H1 (cell line): ENCODE results near the gene AFF1. TPM values are rescaled to one million over a fixed set of nuclear protein-coding genes. Genes with fewer than 3 reads are reported as not detected.
A peak's percentile ranks its signal among the peaks of the same experiment; 100 is the strongest.

Experiments used
- CTCF ChIA-PET: fragments of 300-600 bp; sonication (Branson Sonifier 250); formaldehyde crosslinking; loops from one replicate; lab custom pipeline; 2021; ENCODE audit not compliant: partially characterized antibody; lab: Charles Lee
- POLR2A ChIA-PET: fragments of 300-600 bp; sonication (Branson Sonifier 250); formaldehyde crosslinking; loops from one replicate; lab custom pipeline; 2021; ENCODE audit warnings: inconsistent platforms; ENCODE audit not compliant: partially characterized antibody; lab: Charles Lee
- DNase-seq, 2 experiments: peaks; one replicate each; pipeline versions ENCODE4 v3.0.0 to v3.0.0-alpha.2; 2010 to 2022; ENCODE audit warnings: low spot score in 2 of 2, low read depth in 1 of 2, mixed read lengths in 1 of 2
- FAIRE-seq: peaks from 2 replicates; lab custom pipeline; 2011; peaks lifted over from hg19 to GRCh38; lab: Jason Lieb, UNC
- H2AFZ ChIP-seq: 2 replicates; pipeline ENCODE4 v1.8.1; 2012; ENCODE audit warnings: low read length, inconsistent platforms
- H2AK5ac ChIP-seq: 2 replicates; pipeline ENCODE4 v1.6.1; 2013; ENCODE audit warnings: low read depth, low read length
- H2BK120ac ChIP-seq: replicated peaks from 2 replicates; pipeline ENCODE3; 2013; ENCODE audit warnings: low read depth, low read length, inconsistent platforms
- H2BK12ac ChIP-seq: 2 replicates; pipeline ENCODE4 v1.6.1; 2013; ENCODE audit warnings: low read depth, low read length
- H2BK15ac ChIP-seq: 2 replicates; pipeline ENCODE4 v1.6.1; 2013; ENCODE audit warnings: low read length
- H2BK20ac ChIP-seq: 2 replicates; pipeline ENCODE4 v1.6.1; 2013; ENCODE audit warnings: low read length
- H2BK5ac ChIP-seq: 2 replicates; pipeline ENCODE4 v1.6.1; 2013; ENCODE audit warnings: low read depth, low read length
- H3K14ac ChIP-seq: 2 replicates; pipeline ENCODE4 v1.6.1; 2013; ENCODE audit warnings: inconsistent platforms; ENCODE audit not compliant: insufficient read length
- H3K18ac ChIP-seq: 2 replicates; pipeline ENCODE4 v1.6.1; 2013; ENCODE audit warnings: low read length; ENCODE audit errors: extremely low read depth
- H3K23ac ChIP-seq: 2 replicates; pipeline ENCODE4 v1.6.1; 2013; ENCODE audit warnings: inconsistent platforms; ENCODE audit not compliant: insufficient read length
- H3K23me2 ChIP-seq: 2 replicates; pipeline ENCODE4 v1.6.1; 2013; ENCODE audit warnings: low read depth, low read length
- H3K27ac ChIP-seq: 2 replicates; pipeline ENCODE4 v1.6.1; 2011; ENCODE audit warnings: low read depth, low read length, inconsistent platforms
- H3K27me3 ChIP-seq, 4 experiments: replicated peaks in 1 of 4; 1 replicate in 1 of 4; 2 replicates in 3 of 4; pipeline versions ENCODE4 v1.6.1 to v1.8.1; 2011 to 2013; ENCODE audit warnings: low read length in 3 of 4, mild to moderate bottlenecking in 3 of 4, inconsistent platforms in 2 of 4, mixed read lengths in 2 of 4, moderate library complexity in 1 of 4; ENCODE audit not compliant: control insufficient read depth in 3 of 4, insufficient read depth in 3 of 4; ENCODE audit errors: extremely low read depth in 1 of 4
- H3K36me3 ChIP-seq, 4 experiments: 2 replicates each; pipeline versions ENCODE4 v1.6.1 to v1.8.1; 2011 to 2013; ENCODE audit warnings: mild to moderate bottlenecking in 4 of 4, low read length in 3 of 4, moderate library complexity in 2 of 4, control low read depth in 1 of 4, inconsistent platforms in 1 of 4; ENCODE audit not compliant: insufficient read depth in 4 of 4, control insufficient read depth in 2 of 4
- H3K4ac ChIP-seq: replicated peaks from 2 replicates; pipeline ENCODE3; 2013; ENCODE audit warnings: low read length, low read depth, mixed read lengths, inconsistent platforms; ENCODE audit not compliant: insufficient read length
- H3K4me1 ChIP-seq, 4 experiments: replicated peaks in 1 of 4; 1 replicate in 1 of 4; 2 replicates in 3 of 4; pipeline versions ENCODE4 v1.6.1 to v1.8.1; 2011 to 2013; ENCODE audit warnings: low read length in 3 of 4, inconsistent platforms in 2 of 4, mixed read lengths in 1 of 4; ENCODE audit not compliant: insufficient read depth in 4 of 4, control insufficient read depth in 3 of 4
- H3K4me2 ChIP-seq, 2 experiments: 2 replicates each; pipeline versions ENCODE4 v1.6.1 to v1.8.1; 2011 to 2013; ENCODE audit warnings: low read depth in 2 of 2, low read length in 2 of 2, control low read depth in 1 of 2, inconsistent platforms in 1 of 2, mild to moderate bottlenecking in 1 of 2; ENCODE audit not compliant: insufficient read depth in 1 of 2
- H3K4me3 ChIP-seq, 4 experiments: fragments of 200-600, 300-600 bp in 1 of 4; sonication (generic), shearing (Covaris generic), sonication (Bioruptor Twin) in 1 of 4; 2 replicates each; pipeline versions ENCODE4 v1.5.1 to v1.8.1; 2011 to 2016; ENCODE audit warnings: low read length in 4 of 4, low read depth in 3 of 4, control low read depth in 2 of 4, inconsistent platforms in 2 of 4, mild to moderate bottlenecking in 2 of 4, mixed read lengths in 1 of 4, moderate library complexity in 1 of 4; ENCODE audit not compliant: insufficient read depth in 2 of 4; ENCODE audit errors: extremely low read depth in 1 of 4
- H3K56ac ChIP-seq: replicated peaks from 2 replicates; pipeline ENCODE3; 2013; ENCODE audit warnings: low read depth, mild to moderate bottlenecking, mixed read lengths, low read length, inconsistent platforms; ENCODE audit not compliant: insufficient read length
- H3K79me1 ChIP-seq: 2 replicates; pipeline ENCODE4 v1.6.1; 2013; ENCODE audit warnings: low read depth, low read length, control low read depth
- H3K79me2 ChIP-seq, 2 experiments: 2 replicates each; pipeline versions ENCODE4 v1.6.1 to v1.8.1; 2012 to 2013; ENCODE audit warnings: low read length in 2 of 2, mild to moderate bottlenecking in 2 of 2, inconsistent platforms in 1 of 2; ENCODE audit not compliant: insufficient read depth in 2 of 2, control insufficient read depth in 1 of 2
- H3K9ac ChIP-seq, 4 experiments: replicated peaks in 1 of 4; 1 replicate in 1 of 4; 2 replicates in 3 of 4; pipeline versions ENCODE4 v1.6.1 to v1.8.1; 2011 to 2013; ENCODE audit warnings: low read depth in 3 of 4, low read length in 3 of 4, control low read depth in 2 of 4, mild to moderate bottlenecking in 2 of 4, moderate library complexity in 2 of 4, inconsistent platforms in 1 of 4; ENCODE audit errors: extremely low read depth in 1 of 4
- H3K9me3 ChIP-seq, 2 experiments: 2 replicates each; pipeline versions ENCODE4 v1.6.1 to v1.8.1; 2012 to 2013; ENCODE audit warnings: mild to moderate bottlenecking in 2 of 2, moderate library complexity in 2 of 2, control low read depth in 1 of 2, inconsistent platforms in 1 of 2, low read depth in 1 of 2, low read length in 1 of 2, mixed read lengths in 1 of 2; ENCODE audit not compliant: insufficient read depth in 2 of 2
- H4K20me1 ChIP-seq, 2 experiments: replicated peaks in 1 of 2; 2 replicates each; pipeline versions ENCODE3 to v1.8.1; 2011 to 2013; ENCODE audit warnings: inconsistent platforms in 2 of 2, low read length in 2 of 2, mild to moderate bottlenecking in 1 of 2; ENCODE audit not compliant: insufficient read depth in 2 of 2, control insufficient read depth in 1 of 2
- H4K5ac ChIP-seq: 2 replicates; pipeline ENCODE4 v1.6.1; 2013; ENCODE audit warnings: low read length, low read depth, mixed read lengths, inconsistent platforms; ENCODE audit not compliant: insufficient read length
- H4K8ac ChIP-seq: 2 replicates; pipeline ENCODE4 v1.8.0; 2013; ENCODE audit warnings: mild to moderate bottlenecking, moderate library complexity, low read length, inconsistent platforms; ENCODE audit not compliant: insufficient read depth; ENCODE audit errors: extremely low read depth
- H4K91ac ChIP-seq: replicated peaks from 2 replicates; pipeline ENCODE3; 2013; ENCODE audit warnings: low read length, mixed read lengths, inconsistent platforms; ENCODE audit not compliant: insufficient read length
- ATF3 ChIP-seq: IDR thresholded peaks from 2 replicates; pipeline ENCODE4 v1.6.1; 2011; ENCODE audit warnings: low read depth, mild to moderate bottlenecking, low read length; ENCODE audit not compliant: insufficient read depth
- CBX8 ChIP-seq: fragments of 300-800, 300-1000 bp; sonication (generic); IDR thresholded peaks from 2 replicates; pipeline ENCODE4 v1.7.1; 2016; ENCODE audit warnings: low read depth, low read length, borderline replicate concordance
- CHD1 ChIP-seq: IDR thresholded peaks from 2 replicates; pipeline ENCODE4 v1.6.1; 2012; ENCODE audit warnings: low read depth, low read length, improper control_type of control experiment
- EZH2 ChIP-seq: fragments of 200-600 bp; sonication (generic); IDR thresholded peaks from 2 replicates; pipeline ENCODE4 v1.7.1; 2012; ENCODE audit warnings: low read depth, mild to moderate bottlenecking, moderate library complexity, low read length, inconsistent platforms; ENCODE audit not compliant: severe bottlenecking
- SAP30 ChIP-seq: fragments of 300-600 bp; sonication (generic); IDR thresholded peaks from 2 replicates; pipeline ENCODE4 v1.7.1; 2012; ENCODE audit warnings: low read length, moderate library complexity, mild to moderate bottlenecking, inconsistent platforms; ENCODE audit not compliant: insufficient read depth, insufficient replicate concordance
- SP1 ChIP-seq: IDR thresholded peaks from 2 replicates; pipeline ENCODE4 v1.6.1; 2011; ENCODE audit warnings: low read depth, low read length
- YY1 ChIP-seq: IDR thresholded peaks from 2 replicates; pipeline ENCODE4 v1.6.1; 2011; ENCODE audit warnings: low read depth, mild to moderate bottlenecking, low read length
- WGBS, 2 experiments: shearing (Covaris generic) in 1 of 2; methylation state at CpG; one replicate each; pipeline versions ENCODE4 v1.1.6 to v1.1.7; 2013 to 2015; ENCODE audit warnings: low lambda C conversion rate in 2 of 2, mixed read lengths in 2 of 2, inconsistent platforms in 1 of 2, low coverage in 1 of 2, missing lambda C conversion rate in 1 of 2; ENCODE audit not compliant: insufficient replicate concordance in 2 of 2, insufficient coverage in 1 of 2, insufficient read length in 1 of 2; ENCODE audit errors: extremely low coverage in 1 of 2, missing lambda C conversion rate in 1 of 2; 5-methylcytosine and 5-hydroxymethylcytosine counted together
- polyA plus RNA-seq, 7 experiments: library from polyadenylated mRNA; depleted of rRNA in 3 of 7; stranded (reverse) in 5 of 7; unstranded in 2 of 7; fragments of >200 nt in 5 of 7; fragments of 200-250 nt in 2 of 7; gene quantifications; 1 replicate in 5 of 7; 2 replicates in 1 of 7; 4 replicates in 1 of 7; pipeline versions ENCODE4 v1.2.1 to v1.2.3, GENCODE V29; 2011 to 2013; ENCODE audit warnings: missing spikeins in 2 of 7, mixed read lengths in 2 of 7
- total RNA-seq: library from RNA; stranded (reverse); fragmentation: NEBNext Ultra II Directional; extraction: Animal tissue kit (Norgen Biotek cat#: 25700); gene quantifications from 2 replicates; pipeline ENCODE4 v1.2.1, GENCODE V29; 2021
- TF ChIP-seq, protein P1 (sequence below): IDR thresholded peaks from 2 replicates; pipeline ENCODE4 v1.6.1; 2012; ENCODE audit warnings: inconsistent platforms
- TF ChIP-seq, protein P2 (sequence below), 3 experiments: IDR thresholded peaks; 1 replicate in 2 of 3; 2 replicates in 1 of 3; pipeline versions ENCODE4 v1.5.1 to v1.6.1; 2011; ENCODE audit warnings: low read length in 3 of 3, mild to moderate bottlenecking in 3 of 3, inconsistent platforms in 2 of 3, low read depth in 1 of 3, moderate library complexity in 1 of 3; ENCODE audit not compliant: insufficient read depth in 1 of 3; ENCODE audit errors: control extremely low read depth in 1 of 3

The AFF1 gene
- total and polyA plus RNA-seq, 2 of the 8 experiments (the other 6 are each of a cell fraction or from before 2014, with no cell fraction given): 14.8 to 85.5 TPM

DNA sequence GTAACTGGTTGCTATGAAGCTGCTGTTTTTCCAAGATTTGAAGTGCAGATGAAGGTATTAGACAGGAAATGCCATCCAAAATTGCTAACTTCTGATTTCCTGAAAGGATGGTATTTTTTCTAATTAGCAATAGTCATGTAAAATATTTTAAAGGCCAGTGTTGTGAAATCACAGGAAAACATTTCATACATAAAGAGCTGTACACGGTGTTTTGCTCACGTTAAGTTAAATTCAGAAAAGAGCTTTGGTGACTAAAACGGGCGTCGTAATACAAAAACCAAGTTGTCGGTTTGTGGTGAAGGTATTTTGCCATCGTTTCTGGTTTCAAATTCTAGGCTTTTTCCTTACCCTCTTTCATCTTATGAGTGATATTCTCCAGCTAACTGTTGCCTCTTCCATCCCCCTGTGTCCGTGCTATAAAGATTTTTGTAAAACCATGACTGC is 39.8 kb downstream of the AFF1 start:
- no peak overlapping the region for H3K4me2 ChIP-seq
- no peak overlapping the region for H3K9ac ChIP-seq
- no peak for DNase-seq
- no peak overlapping the region for H2AK5ac ChIP-seq
- WGBS, 2 experiments: 83% methylated on average over 8 of the region's 8 CpGs; no CpG with 5 or more reads in 1 of the 2 experiments
- no peaks in the 10 kb centered on the region for H3K23me2 ChIP-seq
- no peak overlapping the region for H3K23ac ChIP-seq
- H4K8ac ChIP-seq: no peak overlapping the region
- H3K4me3 ChIP-seq: no peak overlapping the region
- H3K14ac ChIP-seq: no peak overlapping the region
- peaks cover 15 to 95% of the 10 kb centered on the region in 2 experiments for H3K79me2 ChIP-seq
- ChIA-PET CTCF (no interaction called here), POLR2A (interaction anchor here (0.7 to 1.5 kb wide), 2 partner anchors 14 to 40 kb away, joined by 3 to 9 read pairs; partner anchors contain the start of gene AFF1)
- no peaks in the 10 kb centered on the region; the same call in 1 of the 2 replicates for H3K79me1 ChIP-seq
- no peak overlapping the region for H2BK5ac ChIP-seq
- H2BK20ac ChIP-seq: no peak overlapping the region
- no peaks in the 10 kb centered on the region for H3K9me3 ChIP-seq
- no peak overlapping the region for H3K56ac ChIP-seq
- no peak overlapping the region for H3K4ac ChIP-seq
- H3K27ac ChIP-seq: no peak overlapping the region
- no peak overlapping the region for H2BK15ac ChIP-seq
- no peak overlapping the region for H3K18ac ChIP-seq
- H3K36me3 ChIP-seq: peaks cover 0 to 5% (median 0%) of the 10 kb centered on the region in 4 experiments; a peak in 1 of 8 replicates
- no peak overlapping the region for H2BK120ac ChIP-seq
- no peak overlapping the region for H2BK12ac ChIP-seq
- no peak overlapping the region for H4K91ac ChIP-seq
- H3K4me1 ChIP-seq: peaks cover 6 to 17% (median 12%) of the 10 kb centered on the region in 4 experiments
- no peak for FAIRE-seq
- H4K20me1 ChIP-seq: peaks cover 0 to 6% of the 10 kb centered on the region in 2 experiments
- H2AFZ ChIP-seq: no peak overlapping the region
- peak overlapping the region; percentile 15 for H4K5ac ChIP-seq
- no peaks in the 10 kb centered on the region for H3K27me3 ChIP-seq
- TF ChIP-seq YY1 (no peak), EZH2 (no peak), ATF3 (no peak), SP1 (no peak), CHD1 (no peak), SAP30 (no peak), CBX8 (no peak)
- TF ChIP-seq, protein P1, sequence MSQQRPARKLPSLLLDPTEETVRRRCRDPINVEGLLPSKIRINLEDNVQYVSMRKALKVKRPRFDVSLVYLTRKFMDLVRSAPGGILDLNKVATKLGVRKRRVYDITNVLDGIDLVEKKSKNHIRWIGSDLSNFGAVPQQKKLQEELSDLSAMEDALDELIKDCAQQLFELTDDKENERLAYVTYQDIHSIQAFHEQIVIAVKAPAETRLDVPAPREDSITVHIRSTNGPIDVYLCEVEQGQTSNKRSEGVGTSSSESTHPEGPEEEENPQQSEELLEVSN: no peak
- TF ChIP-seq, protein P2, sequence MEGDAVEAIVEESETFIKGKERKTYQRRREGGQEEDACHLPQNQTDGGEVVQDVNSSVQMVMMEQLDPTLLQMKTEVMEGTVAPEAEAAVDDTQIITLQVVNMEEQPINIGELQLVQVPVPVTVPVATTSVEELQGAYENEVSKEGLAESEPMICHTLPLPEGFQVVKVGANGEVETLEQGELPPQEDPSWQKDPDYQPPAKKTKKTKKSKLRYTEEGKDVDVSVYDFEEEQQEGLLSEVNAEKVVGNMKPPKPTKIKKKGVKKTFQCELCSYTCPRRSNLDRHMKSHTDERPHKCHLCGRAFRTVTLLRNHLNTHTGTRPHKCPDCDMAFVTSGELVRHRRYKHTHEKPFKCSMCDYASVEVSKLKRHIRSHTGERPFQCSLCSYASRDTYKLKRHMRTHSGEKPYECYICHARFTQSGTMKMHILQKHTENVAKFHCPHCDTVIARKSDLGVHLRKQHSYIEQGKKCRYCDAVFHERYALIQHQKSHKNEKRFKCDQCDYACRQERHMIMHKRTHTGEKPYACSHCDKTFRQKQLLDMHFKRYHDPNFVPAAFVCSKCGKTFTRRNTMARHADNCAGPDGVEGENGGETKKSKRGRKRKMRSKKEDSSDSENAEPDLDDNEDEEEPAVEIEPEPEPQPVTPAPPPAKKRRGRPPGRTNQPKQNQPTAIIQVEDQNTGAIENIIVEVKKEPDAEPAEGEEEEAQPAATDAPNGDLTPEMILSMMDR (IDR thresholded peaks at IDR 0.05; ENCODE audit: control extremely low read depth in 1 of 3, insufficient read depth in 1 of 3, low read depth in 1 of 3, low read length in 3 of 3): no peak
